AG08396 (cell line): Measurements from ENCODE around the gene VPS45.
"Not testable (repeated sequence)": the region's sequence is repeated elsewhere in the genome, so short reads cannot be mapped to it uniquely, and the experiment has no call there.

Experiments
- DNase-seq: peaks from one replicate; pipeline ENCODE4 v3.0.0; 2012; ENCODE audit warnings: low spot score, mixed read lengths

Gene VPS45

GRCh38 chr1:150067184-150068108 is at the start of gene VPS45:
Gene VPS45, plus strand, starts transcription at chr1:150067776. Its CDS starts 82 bp downstream, at chr1:150067858.
- DNase-seq, result peak; percentile 89

GRCh38 chr1:150018165-150018564 is 49.4 kb upstream of the VPS45 start:
- no peak for DNase-seq

GRCh38 chr1:150020711-150021110 is 46.9 kb upstream of the VPS45 start:
- DNase-seq, result no peak

GRCh38 chr1:150021191-150021694 is 46.3 kb upstream of the VPS45 start:
- no peak for DNase-seq

GRCh38 chr1:150022357-150022756 is 45.2 kb upstream of the VPS45 start:
- no peak for DNase-seq

GRCh38 chr1:150024156-150024555 is 43.4 kb upstream of the VPS45 start:
- DNase-seq, result no peak

GRCh38 chr1:150028322-150028721 is 39.3 kb upstream of the VPS45 start:
- no peak for DNase-seq

GRCh38 chr1:150034336-150034735 is 33.2 kb upstream of the VPS45 start:
- DNase-seq, result no peak

GRCh38 chr1:150049926-150050325 is 17.6 kb upstream of the VPS45 start:
- DNase-seq, result no peak

- DNase-seq, result no peak
Observed at GRCh38 chr1:150051089-150051373, 16.5 kb upstream of the VPS45 start.

GRCh38 chr1:150051905-150052412 is 15.6 kb upstream of the VPS45 start:
- DNase-seq, result not testable (repeated sequence)

GRCh38 chr1:150053926-150054325 is 13.7 kb upstream of the VPS45 start:
- DNase-seq, result no peak

- DNase-seq, result not testable (repeated sequence)
Observed at GRCh38 chr1:150055507-150055906, 12.1 kb upstream of the VPS45 start.

- DNase-seq, result no peak
Observed at GRCh38 chr1:150056407-150056806, 11.2 kb upstream of the VPS45 start.

GRCh38 chr1:150060260-150060659 is 7.3 kb upstream of the VPS45 start:
- DNase-seq, result no peak

GRCh38 chr1:150061632-150062101 is 5.9 kb upstream of the VPS45 start:
- DNase-seq, result peak; percentile 57

- DNase-seq, result no peak
Observed at GRCh38 chr1:150062113-150062512, 5.5 kb upstream of the VPS45 start.

- DNase-seq, result peak; percentile 33
Observed at GRCh38 chr1:150065184-150065871, 2.2 kb upstream of the VPS45 start.

- DNase-seq, result no peak
Observed at GRCh38 chr1:150066328-150066727, 1.2 kb upstream of the VPS45 start.

- no peak for DNase-seq
Observed at GRCh38 chr1:150066838-150067183, 765 bp upstream of the VPS45 start.

GRCh38 chr1:150068109-150068435 is 496 bp downstream of the VPS45 start:
- DNase-seq, result no peak

- DNase-seq, result no peak
Observed at GRCh38 chr1:150069923-150070322, 2.3 kb downstream of the VPS45 start.

- peak; percentile 17 for DNase-seq
Observed at GRCh38 chr1:150072959-150073358, 5.4 kb downstream of the VPS45 start.
